Fibroblast of mammary gland (primary cell): ENCODE measurements around the gene GRIK4.

ENCODE experiments used
- DNase-seq: peaks from one replicate; pipeline ENCODE4 v3.0.0-alpha.2; 2010; ENCODE audit warnings: low read depth
- H3K4me3 ChIP-seq: 2 replicates; pipeline ENCODE4 v1.5.1; 2011; ENCODE audit warnings: low read depth, mild to moderate bottlenecking, low read length, moderate library complexity; ENCODE audit not compliant: control insufficient read depth
- CTCF ChIP-seq: conservative IDR thresholded peaks from 2 replicates; pipeline ENCODE4 v1.5.1; 2011; ENCODE audit warnings: low read depth, low read length, inconsistent platforms; ENCODE audit not compliant: control insufficient read depth, insufficient read depth

GRIK4 gene

GRCh38 chr11:120563703-120564572 is 52.4 kb downstream of the GRIK4 start:
- no peak for DNase-seq
- TF ChIP-seq CTCF, result no peak
- no peak overlapping the region for H3K4me3 ChIP-seq

DNA sequence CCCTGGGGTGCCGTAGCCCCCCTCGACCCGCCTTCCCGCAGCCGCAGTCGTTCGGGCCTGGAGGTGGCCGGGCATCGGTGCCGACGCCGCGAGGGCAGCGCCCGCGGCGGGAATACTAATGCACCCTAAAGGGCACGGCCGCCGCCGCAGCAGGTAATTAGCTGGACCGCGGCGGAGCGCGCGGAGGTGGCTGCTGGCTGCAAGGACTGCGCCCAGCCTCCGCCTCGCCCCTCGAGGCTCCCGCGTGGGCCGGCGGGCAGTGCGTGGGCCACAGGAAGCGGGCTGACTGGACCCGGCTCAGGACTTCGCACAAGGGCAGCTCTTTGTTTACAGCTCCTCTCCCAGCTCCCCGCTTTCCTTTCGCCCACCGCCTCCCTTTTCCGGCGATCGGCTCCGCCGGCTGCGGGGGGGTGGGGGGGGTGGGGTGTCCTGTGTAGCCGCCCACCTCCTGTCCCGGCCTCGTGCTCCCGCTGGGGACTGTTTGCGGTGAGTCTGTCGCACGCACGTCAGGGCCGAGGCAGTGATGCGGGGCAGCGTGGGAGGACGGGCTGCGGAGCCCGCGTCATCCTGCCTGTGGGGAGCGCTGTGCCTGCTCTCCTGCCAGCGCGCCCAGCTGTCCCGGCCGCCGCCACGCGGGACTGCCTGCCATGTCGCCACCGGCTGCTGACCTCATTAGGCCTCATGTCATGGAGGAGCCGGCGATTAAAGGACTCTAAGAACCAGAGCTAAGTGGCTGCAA is 53.2 kb downstream of the GRIK4 start:
- H3K4me3 ChIP-seq, result no peak overlapping the region
- peak; percentile 56 for DNase-seq
- no peak for TF ChIP-seq CTCF

GRCh38 chr11:120565466-120566155 is 54.1 kb downstream of the GRIK4 start:
- H3K4me3 ChIP-seq, result no peak overlapping the region
- no peak for DNase-seq
- TF ChIP-seq CTCF, result no peak

GRCh38 chr11:120566176-120566575 is 54.6 kb downstream of the GRIK4 start:
- H3K4me3 ChIP-seq, result no peak overlapping the region
- TF ChIP-seq CTCF, result no peak
- DNase-seq, result no peak

- no peak for TF ChIP-seq CTCF
- DNase-seq, result no peak
- no peak overlapping the region for H3K4me3 ChIP-seq
These were observed 57.2 kb downstream of the GRIK4 start for GRCh38 chr11:120568572-120569307.

DNA sequence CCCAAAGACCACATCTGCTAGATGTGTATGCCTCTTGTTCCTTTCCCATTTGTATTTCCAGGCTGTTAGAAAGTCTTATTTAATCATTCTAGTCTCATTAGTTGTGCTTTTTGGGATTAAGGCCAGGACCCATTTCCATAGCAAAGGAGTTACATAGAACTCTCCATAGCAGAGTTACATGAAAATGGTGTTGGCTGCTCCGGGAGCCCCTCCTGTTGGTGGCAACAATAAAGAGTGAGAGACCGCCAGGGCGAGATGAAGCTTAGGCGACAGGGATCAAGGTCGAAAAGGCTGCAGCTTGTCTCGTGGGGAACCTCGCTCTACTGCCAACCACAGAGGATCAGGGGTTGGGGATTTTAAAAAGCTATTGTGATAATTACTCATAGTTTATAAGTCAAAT is 58.3 kb downstream of the GRIK4 start:
- no peak for TF ChIP-seq CTCF
- DNase-seq, result no peak
- no peak overlapping the region for H3K4me3 ChIP-seq
